GM19023 (cell line): ENCODE results near the gene ARL9.
"Not testable (repeated sequence)": the region's sequence is repeated elsewhere in the genome, so short reads cannot be mapped to it uniquely, and the experiment has no call there.

Source experiments
- ATAC-seq: cut with Tn5 transposase; IDR thresholded peaks from one replicate; pipeline ENCODE4 v1.9.1; 2021; ENCODE audit warnings: mild to moderate bottlenecking, moderate library complexity; ENCODE audit not compliant: unreplicated experiment

Gene ARL9

DNA sequence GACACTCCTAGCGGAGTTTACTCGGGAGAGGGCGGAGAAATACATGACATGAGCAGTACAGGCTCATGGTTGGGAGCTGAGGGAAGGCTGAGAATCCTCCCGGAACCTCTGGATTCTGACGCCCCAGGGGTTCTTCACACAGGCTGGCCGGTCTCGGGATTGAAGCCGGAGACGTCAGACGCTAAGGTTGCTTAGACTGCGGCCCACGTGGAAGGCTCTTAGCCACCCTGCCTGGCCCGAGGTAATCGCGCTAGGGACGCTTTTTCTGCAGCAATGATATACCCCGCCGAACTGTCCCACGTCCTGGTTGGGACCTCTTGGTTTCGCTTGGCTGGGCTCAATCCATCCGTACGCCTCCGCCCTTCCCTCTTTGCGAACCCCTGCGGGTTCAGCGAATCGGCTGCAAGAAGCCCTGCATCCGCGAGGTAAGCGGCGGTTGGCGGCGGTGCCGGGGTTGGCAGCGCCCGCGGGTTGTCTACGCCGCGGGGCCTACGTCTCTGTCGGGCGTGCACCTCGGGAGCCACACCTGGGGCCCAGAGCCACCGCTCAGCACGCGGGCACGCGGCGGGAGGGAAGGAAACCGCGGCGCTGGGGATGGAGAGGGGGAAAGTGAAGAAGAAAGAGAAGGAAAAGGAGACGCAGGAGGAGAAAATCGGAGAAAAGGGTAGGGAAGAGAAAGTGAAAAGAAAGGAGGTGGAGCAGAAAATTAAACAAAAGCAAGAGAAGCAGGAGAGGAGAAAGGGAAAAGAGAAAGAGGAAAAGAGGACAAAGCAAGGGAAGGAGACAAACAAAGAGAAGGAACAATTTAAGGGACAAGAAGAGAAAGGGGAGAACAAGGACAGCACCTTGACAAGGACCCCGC, at the start of gene ARL9:
ARL9 (plus strand) TSS at position 523 of the 862 bp plus-strand sequence; CDS start at position 595, 72 bp downstream.
- ATAC-seq: peak; percentile 63

GRCh38 chr4:56460085-56460484, 45.5 kb upstream of the ARL9 start:
- ATAC-seq: no peak

GRCh38 chr4:56462157-56462556, 43.4 kb upstream of the ARL9 start:
- ATAC-seq: no peak

DNA sequence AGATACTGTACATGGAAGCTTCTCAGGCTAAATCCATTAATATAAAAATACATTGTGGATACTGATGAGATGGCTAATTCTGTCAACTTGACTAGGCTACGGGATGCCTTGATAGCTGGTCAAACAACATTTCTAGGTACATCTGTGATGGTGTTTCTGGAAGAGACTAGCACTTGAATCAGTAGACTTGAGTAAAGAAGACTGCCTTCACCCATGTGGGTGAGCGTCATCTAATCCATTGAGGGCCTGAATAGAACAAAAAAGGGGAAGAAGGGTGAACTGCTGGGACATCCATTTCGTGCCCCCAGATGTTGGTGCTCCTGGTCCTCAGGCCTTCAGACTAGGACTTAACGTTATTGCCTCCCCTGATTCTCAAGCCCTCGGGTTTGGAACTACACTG, 41.9 kb upstream of the ARL9 start:
- no peak for ATAC-seq

DNA sequence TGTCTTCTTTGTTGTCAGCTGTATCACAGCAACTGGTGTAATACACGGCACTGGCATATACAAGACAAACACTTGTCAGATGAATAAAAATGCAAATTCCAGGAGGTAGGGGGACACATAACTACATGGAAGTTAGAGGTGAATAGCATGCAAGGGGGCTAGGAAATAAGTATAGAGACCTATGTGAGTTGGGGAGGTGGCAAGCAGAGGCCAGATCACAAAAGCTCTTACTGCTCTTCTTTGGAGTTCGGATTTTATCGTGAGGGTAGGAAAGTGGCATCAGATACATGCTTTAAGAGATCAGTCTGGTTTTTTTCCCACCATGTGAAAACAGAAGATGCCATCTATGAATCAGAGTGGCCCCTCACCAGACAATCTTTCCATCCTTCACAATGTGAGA, 41.0 kb upstream of the ARL9 start:
- ATAC-seq: no peak

DNA sequence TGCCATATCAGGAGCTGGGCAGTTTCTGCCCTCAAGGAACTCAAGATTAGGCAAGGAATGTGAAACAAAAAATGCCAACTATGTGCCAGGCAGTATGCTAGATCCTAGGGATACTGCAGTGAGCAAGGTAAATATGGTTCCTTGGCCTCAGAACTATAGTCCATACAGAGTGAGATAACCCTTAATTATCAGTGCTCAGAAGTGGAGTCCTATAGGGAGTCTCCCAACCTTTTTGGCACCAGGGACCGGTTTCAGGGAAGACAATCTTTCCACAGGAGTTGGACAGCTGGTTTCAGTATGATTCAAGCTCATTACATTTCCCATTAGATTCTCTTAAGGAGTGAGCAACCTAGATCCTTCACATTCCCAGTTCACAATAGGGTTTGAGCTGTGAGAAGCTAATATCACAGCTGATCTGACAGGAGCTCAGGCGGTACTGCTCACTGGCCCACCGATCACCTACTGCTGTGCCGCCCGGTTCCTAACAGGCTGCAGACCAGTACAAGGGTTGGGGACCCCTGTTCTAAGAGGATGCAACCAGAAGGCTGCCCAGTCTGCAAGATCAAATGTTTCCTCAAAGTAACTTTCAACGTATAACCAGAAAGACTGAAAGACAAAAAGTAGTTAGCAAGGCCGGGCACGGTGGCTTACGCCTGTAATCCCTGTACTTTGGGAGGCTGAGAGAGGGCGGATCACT, 39.8 kb upstream of the ARL9 start:
- no peak for ATAC-seq

- ATAC-seq: not testable (repeated sequence)
Observed at GRCh38 chr4:56466296-56466761, 39.3 kb upstream of the ARL9 start.

GRCh38 chr4:56466910-56467283, 38.7 kb upstream of the ARL9 start:
- ATAC-seq: no peak

- peak; percentile 97 for ATAC-seq
Observed at GRCh38 chr4:56467284-56468096, 38.1 kb upstream of the ARL9 start, which contains the start of gene SRP72. Gene SRP72 (plus strand): TSS chr4:56467617. CDS start chr4:56467636, 19 bp downstream.

DNA sequence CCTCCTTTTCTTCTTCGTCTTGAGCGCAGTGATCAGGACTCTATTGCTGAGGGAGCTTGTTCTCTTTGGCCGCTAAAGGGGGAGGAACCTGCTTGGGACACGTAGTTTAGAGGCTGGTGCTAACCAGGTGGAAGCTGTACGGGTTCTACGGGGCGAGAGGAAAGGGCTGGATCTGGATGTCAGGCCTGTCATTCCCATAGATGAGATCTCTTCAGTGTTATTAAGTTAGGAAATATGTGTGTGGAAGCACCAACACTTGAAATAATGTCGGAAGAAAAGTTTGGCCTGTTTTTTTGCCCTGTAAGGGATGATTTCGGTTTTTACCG, 37.5 kb upstream of the ARL9 start:
- ATAC-seq: peak; percentile 51

- no peak for ATAC-seq
Observed at GRCh38 chr4:56469489-56470210, 35.9 kb upstream of the ARL9 start.

DNA sequence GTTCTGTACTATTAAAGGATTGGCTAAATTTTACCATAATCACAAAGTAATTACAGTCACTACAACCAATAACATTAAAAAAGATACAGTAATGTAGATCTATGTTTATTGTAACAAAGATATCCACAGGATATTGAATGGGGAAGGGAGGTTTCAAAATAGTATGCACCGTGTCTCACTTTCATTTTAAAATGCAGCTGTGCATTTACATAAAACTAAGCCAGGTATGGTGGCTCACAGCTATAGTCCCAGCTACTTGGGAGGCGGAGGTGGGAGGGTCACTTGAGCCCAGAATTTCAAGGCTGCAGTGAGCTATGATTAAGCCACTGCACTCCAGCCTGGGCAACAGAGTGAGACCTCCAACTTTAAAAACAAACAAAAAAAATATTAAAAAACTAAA, 29.7 kb upstream of the ARL9 start:
- ATAC-seq: peak; percentile 95

DNA sequence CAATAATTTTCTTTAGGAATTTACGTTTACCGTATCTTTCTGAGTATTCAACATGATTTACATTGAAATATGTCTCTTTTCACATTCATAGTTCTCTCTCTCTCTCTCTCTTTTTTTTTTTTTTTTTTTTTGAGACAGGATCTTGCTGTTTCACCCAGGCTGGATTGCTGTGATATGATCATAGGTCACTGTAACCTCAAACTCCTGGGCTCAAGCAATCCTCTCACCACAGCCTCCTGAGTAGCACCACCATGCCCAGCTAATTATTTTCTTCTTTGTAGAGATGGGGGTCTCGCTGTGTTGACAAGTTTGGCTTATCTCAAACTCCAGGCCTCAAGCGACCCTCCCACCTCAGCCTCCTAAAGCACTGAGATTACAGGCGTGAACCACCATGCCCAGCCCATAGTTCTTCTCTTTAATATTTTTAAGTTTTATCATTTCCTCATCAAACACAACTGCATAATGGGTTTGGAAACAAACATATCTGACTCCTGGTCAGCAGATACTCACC, 28.3 kb upstream of the ARL9 start:
- no peak for ATAC-seq

- ATAC-seq: no peak
Observed at GRCh38 chr4:56480691-56481090, 24.9 kb upstream of the ARL9 start.

- no peak for ATAC-seq
Observed at GRCh38 chr4:56496241-56496640, 9.3 kb upstream of the ARL9 start.

DNA sequence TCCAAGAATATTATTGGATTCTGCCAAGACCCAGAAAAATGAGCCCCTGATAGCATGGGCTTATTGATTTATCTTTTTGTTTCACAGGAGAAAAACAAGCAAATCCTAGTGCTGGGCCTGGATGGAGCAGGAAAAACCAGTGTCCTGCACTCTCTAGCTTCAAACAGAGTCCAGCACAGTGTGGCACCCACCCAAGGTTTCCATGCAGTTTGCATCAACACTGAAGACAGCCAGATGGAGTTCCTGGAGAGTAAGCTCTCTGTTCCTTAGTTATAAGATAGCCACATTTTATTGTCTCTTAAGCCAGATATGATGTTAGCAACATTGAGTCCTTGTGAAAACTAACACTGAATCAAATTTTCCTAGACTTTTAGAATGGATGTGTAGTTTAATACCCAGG, 5.5 kb downstream of the ARL9 start:
- no peak for ATAC-seq

DNA sequence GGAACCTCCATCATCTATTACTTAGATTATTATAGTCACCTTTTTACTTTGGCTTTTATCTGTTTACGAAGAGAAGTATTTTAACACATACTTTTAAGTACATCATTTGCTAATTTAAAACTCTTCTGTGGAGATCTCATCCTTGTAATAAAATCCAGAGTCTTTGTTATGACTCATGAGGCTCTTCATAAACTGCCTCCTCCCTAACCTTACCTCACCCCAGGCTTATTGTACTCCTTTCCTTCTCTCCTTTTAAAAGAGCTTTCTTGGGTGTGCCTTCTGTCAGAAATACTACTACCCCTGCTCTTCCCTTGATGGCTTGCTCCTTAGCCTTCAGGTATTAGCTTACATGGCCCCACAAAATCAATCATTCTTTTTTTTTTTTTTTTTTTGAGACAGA, 6.6 kb downstream of the ARL9 start:
- ATAC-seq: no peak

DNA sequence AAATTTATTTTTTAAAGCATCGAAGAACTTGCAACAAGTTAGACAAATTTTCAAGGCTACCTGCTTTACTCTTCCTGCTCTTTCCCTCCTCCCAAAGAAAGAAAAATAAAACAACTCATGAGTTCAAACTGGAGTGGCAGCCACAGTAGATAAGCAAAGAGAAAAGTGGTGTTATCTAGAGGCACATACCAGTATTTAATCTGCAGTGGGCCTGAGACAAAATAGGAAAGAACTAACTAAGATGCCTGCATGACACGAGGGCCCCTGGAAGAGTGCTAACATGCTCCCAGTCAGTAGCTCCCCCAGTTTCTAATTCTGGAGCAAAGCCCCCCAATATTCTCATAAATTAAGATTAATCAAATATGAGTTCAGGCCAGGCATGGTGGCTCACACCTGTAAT, 7.9 kb downstream of the ARL9 start:
- ATAC-seq: no peak

DNA sequence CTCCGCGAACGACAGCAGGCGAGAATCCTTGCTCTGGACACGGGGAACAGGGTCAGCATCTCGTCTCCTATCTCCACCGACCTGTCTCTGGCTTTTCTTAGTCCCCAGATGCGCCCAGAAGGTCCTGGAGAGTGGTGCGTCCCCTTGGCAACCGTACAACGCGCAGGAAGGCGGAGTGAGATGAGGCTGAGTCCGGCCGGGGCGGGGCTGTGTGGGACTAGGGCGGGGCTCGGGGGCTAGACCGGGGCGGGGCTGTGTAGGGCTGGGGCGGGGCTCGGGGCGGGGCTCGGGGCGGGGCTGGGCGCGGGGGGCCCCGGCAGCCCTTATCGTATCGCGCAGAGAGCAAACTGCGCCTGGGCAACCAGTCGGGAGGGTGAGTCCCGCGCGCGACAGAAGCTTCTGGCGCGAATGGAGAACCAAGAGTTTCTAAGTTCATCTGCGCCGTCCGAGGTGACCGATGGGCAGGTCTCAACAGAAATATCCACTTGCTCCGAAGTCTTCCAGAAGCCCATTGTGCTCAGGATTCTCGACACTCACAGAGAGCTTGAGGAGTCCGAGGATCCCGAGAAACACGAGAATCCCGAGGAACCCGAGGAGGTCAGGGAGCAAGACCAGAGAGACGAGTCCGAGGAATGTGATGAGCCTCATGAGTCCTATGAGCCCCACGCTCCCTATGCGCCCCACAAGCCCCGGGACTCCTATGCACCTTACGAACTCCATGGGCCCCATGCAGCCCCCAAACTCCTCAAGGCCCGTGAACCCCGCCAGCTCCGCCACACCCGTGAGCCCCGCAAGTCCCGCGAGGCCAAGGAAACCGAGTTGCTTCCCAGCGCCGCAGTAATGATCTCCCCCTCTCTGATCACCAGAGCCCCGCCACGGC, 24.9 kb downstream of the ARL9 start:
- peak; percentile 90 for ATAC-seq
